ENCODE results near the gene CD1B. TPM values are rescaled to one million over a fixed set of nuclear protein-coding genes. Genes with fewer than 3 reads are reported as not detected.

CD1B gene
- total and polyA plus RNA-seq, 2 experiments from 2014 or later: not detected

DNA sequence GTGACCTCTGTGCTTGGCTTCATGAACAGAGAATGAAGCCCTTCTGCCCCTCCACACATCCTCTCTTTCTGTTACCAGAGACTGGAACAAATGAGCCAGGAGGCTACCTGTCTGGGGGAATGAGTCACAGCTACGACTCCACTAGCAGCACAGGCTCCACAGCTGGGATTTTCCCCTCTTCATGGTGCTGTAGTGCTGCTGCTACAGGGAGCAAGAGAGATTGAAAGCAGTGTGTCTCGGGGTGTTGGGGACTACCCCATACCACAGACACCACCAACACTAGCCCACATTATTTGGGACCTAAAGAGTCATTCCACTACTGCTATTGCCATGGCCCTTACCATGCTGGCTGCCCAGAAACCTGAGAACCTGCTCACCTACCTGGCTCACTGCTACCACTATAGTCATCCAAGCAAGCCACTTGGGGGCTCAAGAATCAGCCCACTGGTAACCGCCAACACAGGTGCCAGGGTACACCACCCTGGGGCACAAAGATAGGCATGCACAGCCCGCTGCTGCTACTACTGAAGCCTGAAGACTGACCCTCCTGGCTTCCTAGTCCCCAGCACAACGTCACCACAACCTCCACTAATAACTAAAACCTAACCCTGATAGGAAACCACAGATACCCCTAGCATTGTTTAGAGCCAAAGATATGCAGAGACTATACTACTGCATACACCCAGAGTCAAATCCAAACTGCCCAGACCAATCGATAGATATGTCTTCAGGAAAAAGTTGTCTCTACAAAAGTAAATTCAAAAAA, 40.0 kb upstream of the CD1B start:
- peak overlapping the region; percentile 78; the same call in 1 of the 2 replicates for H2AFZ ChIP-seq
- no peaks in the 10 kb centered on the region for H3F3A ChIP-seq (replicated peaks; ENCODE audit: low read depth)
- ATAC-seq: no peak
- no peak for TF ChIP-seq EZH2 (IDR thresholded peaks at IDR 0.05; ENCODE audit: low read depth, unreplicated experiment)
- TF ChIP-seq ETS1 (IDR thresholded peaks at IDR 0.05): no peak
- TF ChIP-seq STAT1 (IDR thresholded peaks at IDR 0.05; ENCODE audit: unreplicated experiment): no peak
- no peak for TF ChIP-seq NANOG (IDR thresholded peaks at IDR 0.05; ENCODE audit: borderline replicate concordance)
- TF ChIP-seq, protein P1, sequence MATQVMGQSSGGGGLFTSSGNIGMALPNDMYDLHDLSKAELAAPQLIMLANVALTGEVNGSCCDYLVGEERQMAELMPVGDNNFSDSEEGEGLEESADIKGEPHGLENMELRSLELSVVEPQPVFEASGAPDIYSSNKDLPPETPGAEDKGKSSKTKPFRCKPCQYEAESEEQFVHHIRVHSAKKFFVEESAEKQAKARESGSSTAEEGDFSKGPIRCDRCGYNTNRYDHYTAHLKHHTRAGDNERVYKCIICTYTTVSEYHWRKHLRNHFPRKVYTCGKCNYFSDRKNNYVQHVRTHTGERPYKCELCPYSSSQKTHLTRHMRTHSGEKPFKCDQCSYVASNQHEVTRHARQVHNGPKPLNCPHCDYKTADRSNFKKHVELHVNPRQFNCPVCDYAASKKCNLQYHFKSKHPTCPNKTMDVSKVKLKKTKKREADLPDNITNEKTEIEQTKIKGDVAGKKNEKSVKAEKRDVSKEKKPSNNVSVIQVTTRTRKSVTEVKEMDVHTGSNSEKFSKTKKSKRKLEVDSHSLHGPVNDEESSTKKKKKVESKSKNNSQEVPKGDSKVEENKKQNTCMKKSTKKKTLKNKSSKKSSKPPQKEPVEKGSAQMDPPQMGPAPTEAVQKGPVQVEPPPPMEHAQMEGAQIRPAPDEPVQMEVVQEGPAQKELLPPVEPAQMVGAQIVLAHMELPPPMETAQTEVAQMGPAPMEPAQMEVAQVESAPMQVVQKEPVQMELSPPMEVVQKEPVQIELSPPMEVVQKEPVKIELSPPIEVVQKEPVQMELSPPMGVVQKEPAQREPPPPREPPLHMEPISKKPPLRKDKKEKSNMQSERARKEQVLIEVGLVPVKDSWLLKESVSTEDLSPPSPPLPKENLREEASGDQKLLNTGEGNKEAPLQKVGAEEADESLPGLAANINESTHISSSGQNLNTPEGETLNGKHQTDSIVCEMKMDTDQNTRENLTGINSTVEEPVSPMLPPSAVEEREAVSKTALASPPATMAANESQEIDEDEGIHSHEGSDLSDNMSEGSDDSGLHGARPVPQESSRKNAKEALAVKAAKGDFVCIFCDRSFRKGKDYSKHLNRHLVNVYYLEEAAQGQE (IDR thresholded peaks at IDR 0.05; ENCODE audit: unreplicated experiment): no peak
- no peak for TF ChIP-seq JUNB (IDR thresholded peaks at IDR 0.05; ENCODE audit: unreplicated experiment)
- TF ChIP-seq ZNF114 (CRISPR knock-in tag; IDR thresholded peaks at IDR 0.05): no peak
- TF ChIP-seq, protein P2, sequence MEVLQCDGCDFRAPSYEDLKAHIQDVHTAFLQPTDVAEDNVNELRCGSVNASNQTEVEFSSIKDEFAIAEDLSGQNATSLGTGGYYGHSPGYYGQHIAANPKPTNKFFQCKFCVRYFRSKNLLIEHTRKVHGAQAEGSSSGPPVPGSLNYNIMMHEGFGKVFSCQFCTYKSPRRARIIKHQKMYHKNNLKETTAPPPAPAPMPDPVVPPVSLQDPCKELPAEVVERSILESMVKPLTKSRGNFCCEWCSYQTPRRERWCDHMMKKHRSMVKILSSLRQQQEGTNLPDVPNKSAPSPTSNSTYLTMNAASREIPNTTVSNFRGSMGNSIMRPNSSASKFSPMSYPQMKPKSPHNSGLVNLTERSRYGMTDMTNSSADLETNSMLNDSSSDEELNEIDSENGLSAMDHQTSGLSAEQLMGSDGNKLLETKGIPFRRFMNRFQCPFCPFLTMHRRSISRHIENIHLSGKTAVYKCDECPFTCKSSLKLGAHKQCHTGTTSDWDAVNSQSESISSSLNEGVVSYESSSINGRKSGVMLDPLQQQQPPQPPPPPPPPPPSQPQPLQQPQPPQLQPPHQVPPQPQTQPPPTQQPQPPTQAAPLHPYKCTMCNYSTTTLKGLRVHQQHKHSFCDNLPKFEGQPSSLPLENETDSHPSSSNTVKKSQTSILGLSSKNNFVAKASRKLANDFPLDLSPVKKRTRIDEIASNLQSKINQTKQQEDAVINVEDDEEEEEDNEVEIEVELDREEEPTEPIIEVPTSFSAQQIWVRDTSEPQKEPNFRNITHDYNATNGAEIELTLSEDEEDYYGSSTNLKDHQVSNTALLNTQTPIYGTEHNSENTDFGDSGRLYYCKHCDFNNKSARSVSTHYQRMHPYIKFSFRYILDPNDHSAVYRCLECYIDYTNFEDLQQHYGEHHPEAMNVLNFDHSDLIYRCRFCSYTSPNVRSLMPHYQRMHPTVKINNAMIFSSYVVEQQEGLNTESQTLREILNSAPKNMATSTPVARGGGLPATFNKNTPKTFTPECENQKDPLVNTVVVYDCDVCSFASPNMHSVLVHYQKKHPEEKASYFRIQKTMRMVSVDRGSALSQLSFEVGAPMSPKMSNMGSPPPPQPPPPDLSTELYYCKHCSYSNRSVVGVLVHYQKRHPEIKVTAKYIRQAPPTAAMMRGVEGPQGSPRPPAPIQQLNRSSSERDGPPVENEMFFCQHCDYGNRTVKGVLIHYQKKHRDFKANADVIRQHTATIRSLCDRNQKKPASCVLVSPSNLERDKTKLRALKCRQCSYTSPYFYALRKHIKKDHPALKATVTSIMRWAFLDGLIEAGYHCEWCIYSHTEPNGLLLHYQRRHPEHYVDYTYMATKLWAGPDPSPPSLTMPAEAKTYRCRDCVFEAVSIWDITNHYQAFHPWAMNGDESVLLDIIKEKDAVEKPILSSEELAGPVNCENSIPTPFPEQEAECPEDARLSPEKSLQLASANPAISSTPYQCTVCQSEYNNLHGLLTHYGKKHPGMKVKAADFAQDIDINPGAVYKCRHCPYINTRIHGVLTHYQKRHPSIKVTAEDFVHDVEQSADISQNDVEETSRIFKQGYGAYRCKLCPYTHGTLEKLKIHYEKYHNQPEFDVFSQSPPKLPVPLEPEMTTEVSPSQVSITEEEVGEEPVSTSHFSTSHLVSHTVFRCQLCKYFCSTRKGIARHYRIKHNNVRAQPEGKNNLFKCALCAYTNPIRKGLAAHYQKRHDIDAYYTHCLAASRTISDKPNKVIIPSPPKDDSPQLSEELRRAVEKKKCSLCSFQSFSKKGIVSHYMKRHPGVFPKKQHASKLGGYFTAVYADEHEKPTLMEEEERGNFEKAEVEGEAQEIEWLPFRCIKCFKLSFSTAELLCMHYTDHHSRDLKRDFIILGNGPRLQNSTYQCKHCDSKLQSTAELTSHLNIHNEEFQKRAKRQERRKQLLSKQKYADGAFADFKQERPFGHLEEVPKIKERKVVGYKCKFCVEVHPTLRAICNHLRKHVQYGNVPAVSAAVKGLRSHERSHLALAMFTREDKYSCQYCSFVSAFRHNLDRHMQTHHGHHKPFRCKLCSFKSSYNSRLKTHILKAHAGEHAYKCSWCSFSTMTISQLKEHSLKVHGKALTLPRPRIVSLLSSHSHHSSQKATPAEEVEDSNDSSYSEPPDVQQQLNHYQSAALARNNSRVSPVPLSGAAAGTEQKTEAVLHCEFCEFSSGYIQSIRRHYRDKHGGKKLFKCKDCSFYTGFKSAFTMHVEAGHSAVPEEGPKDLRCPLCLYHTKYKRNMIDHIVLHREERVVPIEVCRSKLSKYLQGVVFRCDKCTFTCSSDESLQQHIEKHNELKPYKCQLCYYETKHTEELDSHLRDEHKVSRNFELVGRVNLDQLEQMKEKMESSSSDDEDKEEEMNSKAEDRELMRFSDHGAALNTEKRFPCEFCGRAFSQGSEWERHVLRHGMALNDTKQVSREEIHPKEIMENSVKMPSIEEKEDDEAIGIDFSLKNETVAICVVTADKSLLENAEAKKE (CRISPR knock-in tag; IDR thresholded peaks at IDR 0.05): no peak
- no peak for TF ChIP-seq ZNF331 (CRISPR knock-in tag; IDR thresholded peaks at IDR 0.05; ENCODE audit: low read depth)
- TF ChIP-seq CREB1 (CRISPR knock-in tag; IDR thresholded peaks at IDR 0.05; ENCODE audit: low read depth): no peak
- Mint-ChIP-seq H3K27me3 (ENCODE audit: insufficient read depth, low read depth, poor library complexity) (peaks cover 3% of the 10 kb centered on the region), H3K36me3 (ENCODE audit: low read depth) (no peaks in the 10 kb centered on the region), H3K4me3 (no peak overlapping the region), H3K27ac (no peak overlapping the region), H3K4me1 (no peaks in the 10 kb centered on the region), H3K9me3 (peaks cover 1% of the 10 kb centered on the region; the same call in 1 of the 3 replicates)
- no peaks in the 10 kb centered on the region for H3K36me3 ChIP-seq (ENCODE audit: insufficient read depth)
- H3K27ac ChIP-seq (ENCODE audit: low read depth): no peak overlapping the region
- H3K4me3 ChIP-seq: no peak overlapping the region
- H3K4me1 ChIP-seq (ENCODE audit: insufficient read depth): no peaks in the 10 kb centered on the region
- peaks cover 3% of the 10 kb centered on the region; the same call in 1 of the 2 replicates for H3K9me2 ChIP-seq (ENCODE audit: insufficient read depth)
- no peak overlapping the region for H3K4me2 ChIP-seq
- H3K27me3 ChIP-seq (ENCODE audit: insufficient read depth): no peaks in the 10 kb centered on the region
- no peaks in the 10 kb centered on the region for H3K79me2 ChIP-seq (replicated peaks; ENCODE audit: insufficient read depth)
- no peaks in the 10 kb centered on the region for H4K20me1 ChIP-seq (replicated peaks; ENCODE audit: insufficient read depth)
- DNase-seq (ENCODE audit: low spot score): no peak

All from GM23338 (cell line).